Measurements from ENCODE around the gene CLASP1. TPM values are rescaled to one million over a fixed set of nuclear protein-coding genes. Genes with fewer than 3 reads are reported as not detected.

The CLASP1 gene
- total and polyA plus RNA-seq, 2 donors (not counting 3 experiments of a cell fraction or from before 2014, with no cell fraction given), result 10.0 to 57.9 TPM

- DNase-seq (ENCODE audit: low read depth, low spot score) (no peak), FAIRE-seq (no peak)
- CTCF ChIA-PET, result interaction anchor here (0.6 to 1.9 kb wide), 3 partner anchors 15 to 104 kb away, joined by 3 to 4 read pairs (median 3); no protein-coding TSS in a partner anchor
- no peak overlapping the region for H3K27ac ChIP-seq (ENCODE audit: insufficient read depth, low read depth, low read length)
- no peaks in the 10 kb centered on the region for H4K20me1 ChIP-seq (replicated peaks; ENCODE audit: control insufficient read depth, extremely low read depth, insufficient read depth, low read length)
- no TSS peak for BruUV-seq (replicated peaks)
- no peaks in the 10 kb centered on the region for H3K9me1 ChIP-seq (replicated peaks; ENCODE audit: control insufficient read depth, extremely low read depth, insufficient read depth, low read length)
- no peak overlapping the region for H2AFZ ChIP-seq (ENCODE audit: low read depth, low read length)
- H3K4me1 ChIP-seq (ENCODE audit: control insufficient read depth, extremely low read depth, insufficient read depth, low read length), result peaks cover 9% of the 10 kb centered on the region
- H3K36me3 ChIP-seq (ENCODE audit: control insufficient read depth in 2 of 2, extremely low read depth in 1 of 2, insufficient read depth in 2 of 2, low read length in 2 of 2), result no peaks in the 10 kb centered on the region
- POLR2A ChIA-PET, result no interaction called here
- H3K4me2 ChIP-seq (ENCODE audit: insufficient read depth, low read length), result no peak overlapping the region
- no peak for TF ChIP-seq FOS (IDR thresholded peaks at IDR 0.05; ENCODE audit: borderline replicate concordance, insufficient read depth, low read length)
- TF ChIP-seq MYC (IDR thresholded peaks at IDR 0.05; ENCODE audit: low read depth, low read length), result no peak
- TF ChIP-seq POLR2A (IDR thresholded peaks at IDR 0.05; ENCODE audit: low read depth, low read length), result no peak
- TF ChIP-seq POLR2AphosphoS5 (IDR thresholded peaks at IDR 0.05; ENCODE audit: insufficient read depth, low read depth, low read length), result no peak
- TF ChIP-seq, protein P1, sequence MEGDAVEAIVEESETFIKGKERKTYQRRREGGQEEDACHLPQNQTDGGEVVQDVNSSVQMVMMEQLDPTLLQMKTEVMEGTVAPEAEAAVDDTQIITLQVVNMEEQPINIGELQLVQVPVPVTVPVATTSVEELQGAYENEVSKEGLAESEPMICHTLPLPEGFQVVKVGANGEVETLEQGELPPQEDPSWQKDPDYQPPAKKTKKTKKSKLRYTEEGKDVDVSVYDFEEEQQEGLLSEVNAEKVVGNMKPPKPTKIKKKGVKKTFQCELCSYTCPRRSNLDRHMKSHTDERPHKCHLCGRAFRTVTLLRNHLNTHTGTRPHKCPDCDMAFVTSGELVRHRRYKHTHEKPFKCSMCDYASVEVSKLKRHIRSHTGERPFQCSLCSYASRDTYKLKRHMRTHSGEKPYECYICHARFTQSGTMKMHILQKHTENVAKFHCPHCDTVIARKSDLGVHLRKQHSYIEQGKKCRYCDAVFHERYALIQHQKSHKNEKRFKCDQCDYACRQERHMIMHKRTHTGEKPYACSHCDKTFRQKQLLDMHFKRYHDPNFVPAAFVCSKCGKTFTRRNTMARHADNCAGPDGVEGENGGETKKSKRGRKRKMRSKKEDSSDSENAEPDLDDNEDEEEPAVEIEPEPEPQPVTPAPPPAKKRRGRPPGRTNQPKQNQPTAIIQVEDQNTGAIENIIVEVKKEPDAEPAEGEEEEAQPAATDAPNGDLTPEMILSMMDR (IDR thresholded peaks at IDR 0.05; ENCODE audit: extremely low read depth in 1 of 2, insufficient read depth in 1 of 2, low read depth in 1 of 2, low read length in 2 of 2), result no peak
- TF ChIP-seq GATA2 (IDR thresholded peaks at IDR 0.05; ENCODE audit: insufficient read depth, insufficient read length, low read depth, low read length), result no peak
- no peak for TF ChIP-seq MAX (IDR thresholded peaks at IDR 0.05; ENCODE audit: insufficient read depth, insufficient read length)
- no peak for TF ChIP-seq JUN (IDR thresholded peaks at IDR 0.05; ENCODE audit: borderline replicate concordance, insufficient read depth, insufficient read length, low read depth)
- TF ChIP-seq EZH2 (IDR thresholded peaks at IDR 0.05; ENCODE audit: borderline replicate concordance, low read depth, low read length, severe bottlenecking), result no peak
- H3K9me3 ChIP-seq (replicated peaks; ENCODE audit: control insufficient read depth, insufficient read depth, low read length), result no peaks in the 10 kb centered on the region
- H3K79me2 ChIP-seq (ENCODE audit: control insufficient read depth, insufficient read depth, low read length), result peaks cover 15% of the 10 kb centered on the region
- no peak overlapping the region for H3K9ac ChIP-seq (replicated peaks; ENCODE audit: extremely low read depth, insufficient read depth, low read length)
- no peak overlapping the region for H3K4me3 ChIP-seq (replicated peaks in 1 of 3; ENCODE audit: insufficient read depth in 1 of 3, low read depth in 1 of 3, low read length in 3 of 3)
- H3K27me3 ChIP-seq (ENCODE audit: control insufficient read depth in 2 of 2, insufficient read depth in 2 of 2, low read length in 2 of 2), result no peaks in the 10 kb centered on the region
- dilution Hi-C loops (cut with MboI; ENCODE audit: extremely low pct_ligation_motif_present, low sequenced_read_pairs), result no loop called here
- intact Hi-C loops (cut with micrococcal nuclease), result loop anchor here (10.0 kb wide), 1 partner anchor 101 kb away; no protein-coding TSS in a partner anchor
These were observed 143.2 kb downstream of the CLASP1 start for GRCh38 chr2:121505986-121506586.

All from endothelial cell of umbilical vein (primary cell).